HL-60 (cell line): ENCODE measurements around the gene STK24.
A peak's percentile ranks its signal among the peaks of the same experiment; 100 is the strongest.
"Not testable (repeated sequence)": the region's sequence is repeated elsewhere in the genome, so short reads cannot be mapped to it uniquely, and the experiment has no call there.

ENCODE experiments used
- DNase-seq, 2 experiments: peaks; one replicate each; pipeline ENCODE4 v3.0.0-alpha.2; 2010 to 2020; ENCODE audit warnings: low read depth in 1 of 2, low spot score in 1 of 2
- H3K27ac ChIP-seq: fragments of 250-450 bp; sonication (Bioruptor Pico); replicated peaks from 2 replicates; pipeline ENCODE4 v1.5.1; 2020; ENCODE audit warnings: mild to moderate bottlenecking, moderate library complexity
- H3K27me3 ChIP-seq: fragments of 250-450 bp; sonication (Bioruptor Pico); 2 replicates; pipeline ENCODE4 v1.5.1; 2021; ENCODE audit warnings: mild to moderate bottlenecking, moderate library complexity; ENCODE audit not compliant: insufficient read depth, poor library complexity, severe bottlenecking
- H3K4me3 ChIP-seq: replicated peaks from 2 replicates; pipeline ENCODE4 v1.5.1; 2011; ENCODE audit warnings: mild to moderate bottlenecking, control low read depth, low read length; ENCODE audit not compliant: insufficient read depth
- CTCF ChIP-seq: IDR thresholded peaks from one replicate; pipeline ENCODE4 v1.5.1; 2011; ENCODE audit warnings: low read length, control low read depth, inconsistent platforms; ENCODE audit not compliant: insufficient read depth
- GABPA ChIP-seq: IDR thresholded peaks from 2 replicates; pipeline ENCODE4 v1.6.1; 2012; ENCODE audit warnings: low read depth
- POLR2AphosphoS5 ChIP-seq: IDR thresholded peaks from 2 replicates; pipeline ENCODE4 v1.6.1; 2012; ENCODE audit warnings: low read depth
- REST ChIP-seq: IDR thresholded peaks from 2 replicates; pipeline ENCODE4 v1.6.1; 2012; ENCODE audit warnings: low read depth; ENCODE audit not compliant: insufficient replicate concordance
- SPI1 ChIP-seq: IDR thresholded peaks from 2 replicates; pipeline ENCODE4 v1.6.1; 2012; ENCODE audit warnings: low read depth, mild to moderate bottlenecking, borderline replicate concordance

STK24 gene

GRCh38 chr13:98415326-98416070 lies 161.4 kb downstream of the STK24 start:
- TF ChIP-seq CTCF (no peak), GABPA (no peak)
- peaks cover 2% of the 10 kb centered on the region for H3K27me3 ChIP-seq
- DNase-seq, result no peak
- no peak overlapping the region for H3K4me3 ChIP-seq
- H3K27ac ChIP-seq, result no peak overlapping the region

GRCh38 chr13:98413796-98414195 lies 163.1 kb downstream of the STK24 start:
- TF ChIP-seq REST, result no peak
- TF ChIP-seq SPI1, result no peak
- no peak for TF ChIP-seq POLR2AphosphoS5
- no peak for TF ChIP-seq GABPA
- no peak for TF ChIP-seq CTCF
- Histone ChIP-seq H3K4me3 (no peak overlapping the region), H3K27ac (no peak overlapping the region), H3K27me3 (peaks cover 2% of the 10 kb centered on the region)
- DNase-seq, result no peak

- H3K27me3 ChIP-seq, H3K27ac ChIP-seq, H3K4me3 ChIP-seq, DNase-seq: not testable (repeated sequence)
These were observed 163.6 kb downstream of the STK24 start for GRCh38 chr13:98413278-98413677.

- DNase-seq, result peak in 1 of 2 experiments; percentile 30
- Histone ChIP-seq H3K27ac (no peak overlapping the region), H3K27me3 (peaks cover 2% of the 10 kb centered on the region), H3K4me3 (no peak overlapping the region)
- TF ChIP-seq SPI1 (no peak), GABPA (no peak), CTCF (no peak), REST (no peak), POLR2AphosphoS5 (no peak)
These were observed 165.2 kb downstream of the STK24 start for GRCh38 chr13:98411617-98412265.
